Adrenal gland (tissue), 12 donors: ENCODE measurements around the gene MARCHF6. TPM values are rescaled to one million over a fixed set of nuclear protein-coding genes. Genes with fewer than 3 reads are reported as not detected.

Experiments
- DNase-seq, 7 donors: peaks; one replicate each; pipeline ENCODE4 v3.0.0-alpha.2; 2019 to 2020
- H3K27ac ChIP-seq, 5 donors: fragments of 200-600 bp; sonication (generic) in 4 of 5; 1 replicate in 3 of 5; 2 replicates in 2 of 5; pipeline versions ENCODE4 v1.5.1 to v1.8.0; 2016 to 2020; ENCODE audit warnings: mild to moderate bottlenecking in 1 of 5
- H3K27me3 ChIP-seq: fragments of 200-600 bp; 2 replicates; pipeline ENCODE4 v1.8.0; 2021
- H3K36me3 ChIP-seq, 2 donors: fragments of 200-600 bp; replicated peaks in 1 of 2; 1 replicate in 1 of 2; 2 replicates in 1 of 2; pipeline versions ENCODE4 v1.5.1 to v1.8.0; 2018 to 2022
- H3K4me1 ChIP-seq, 2 donors: fragments of 200-600 bp; replicated peaks in 1 of 2; 1 replicate in 1 of 2; 2 replicates in 1 of 2; pipeline versions ENCODE4 v1.5.1 to v1.8.0; 2018 to 2021
- H3K4me3 ChIP-seq, 4 donors: fragments of 200-600 bp; sonication (generic) in 3 of 4; one replicate each; pipeline ENCODE4 v1.5.1; 2016 to 2018
- H3K9me3 ChIP-seq, 3 donors: fragments of 200-600 bp; sonication (generic) in 1 of 3; replicated peaks in 1 of 3; 1 replicate in 2 of 3; 2 replicates in 1 of 3; pipeline versions ENCODE4 v1.5.1 to v1.8.0; 2016 to 2021
- POLR2A ChIP-seq, 2 donors: fragments of 450-650 bp; IDR thresholded peaks; one replicate each; pipeline ENCODE4 v1.6.1; 2017; ENCODE audit warnings: antibody characterized with exemption in 2 of 2, mild to moderate bottlenecking in 2 of 2, moderate library complexity in 1 of 2
- WGBS, 4 donors: extraction: QIAGEN DNeasy Blood & Tissue Kit in 2 of 4; methylation state at CpG; one replicate each; pipeline versions ENCODE4 v1.1.5 to v1.1.7; 2013 to 2017; 5-methylcytosine and 5-hydroxymethylcytosine counted together
- intact Hi-C, 2 donors: fragments of 100-400 bp; cut with DNase I; formaldehyde crosslinking; loops; one replicate each; pipeline versions ENCODE4 v1.14.1 to v1.15.0; 2022 to 2023
- polyA plus RNA-seq, 3 donors: library from polyadenylated mRNA; stranded (reverse); fragments of 200-250 nt in 2 of 3; fragments of 350-450 nt in 1 of 3; fragmentation: Illumina TruSeq in 1 of 3; extraction: RNeasy Lipid Tissue Mini Kit (QIAGEN cat#74804) in 1 of 3; gene quantifications; one replicate each; pipeline ENCODE4 v1.2.3, GENCODE V29; 2013 to 2014
- total RNA-seq, 9 donors: library from RNA; depleted of rRNA in 4 of 9; stranded (reverse); fragments of >200 nt in 4 of 9; fragments of 120-200 nt in 1 of 9; fragmentation: NEBNext Ultra II Directional in 1 of 9; extraction: Animal tissue kit (Norgen Biotek cat#: 25700) in 1 of 9; gene quantifications; one replicate each; pipeline versions ENCODE4 v1.1.0 to v1.2.4, GENCODE V29; 2013 to 2023
- TF ChIP-seq, protein P1 (sequence below), 6 experiments: fragments of 450-650 bp in 4 of 6; fragments of 200-600 bp in 2 of 6; sonication (generic) in 1 of 6; IDR thresholded peaks; 1 replicate in 5 of 6; 2 replicates in 1 of 6; pipeline versions ENCODE4 v1.5.1 to v1.8.0; 2016 to 2021; ENCODE audit warnings: antibody characterized with exemption in 6 of 6, mild to moderate bottlenecking in 2 of 6, moderate library complexity in 1 of 6
- donor health status: healthy with polysubstance abuse.
- donor health status: Bipolar disorder and iron deficiency.
- donor health status: DM: yes; HTN: yes; CAD: no.
- donor health status: DM: no; HTN: no; CAD: no.
- donor health status: DM: no; HTN: no; CAD: no.
- donor health status: DM: yes; HTN: yes; CAD: no.

MARCHF6 gene
- total and polyA plus RNA-seq, 12 donors = 51.6 to 170 (median 115) TPM

DNA sequence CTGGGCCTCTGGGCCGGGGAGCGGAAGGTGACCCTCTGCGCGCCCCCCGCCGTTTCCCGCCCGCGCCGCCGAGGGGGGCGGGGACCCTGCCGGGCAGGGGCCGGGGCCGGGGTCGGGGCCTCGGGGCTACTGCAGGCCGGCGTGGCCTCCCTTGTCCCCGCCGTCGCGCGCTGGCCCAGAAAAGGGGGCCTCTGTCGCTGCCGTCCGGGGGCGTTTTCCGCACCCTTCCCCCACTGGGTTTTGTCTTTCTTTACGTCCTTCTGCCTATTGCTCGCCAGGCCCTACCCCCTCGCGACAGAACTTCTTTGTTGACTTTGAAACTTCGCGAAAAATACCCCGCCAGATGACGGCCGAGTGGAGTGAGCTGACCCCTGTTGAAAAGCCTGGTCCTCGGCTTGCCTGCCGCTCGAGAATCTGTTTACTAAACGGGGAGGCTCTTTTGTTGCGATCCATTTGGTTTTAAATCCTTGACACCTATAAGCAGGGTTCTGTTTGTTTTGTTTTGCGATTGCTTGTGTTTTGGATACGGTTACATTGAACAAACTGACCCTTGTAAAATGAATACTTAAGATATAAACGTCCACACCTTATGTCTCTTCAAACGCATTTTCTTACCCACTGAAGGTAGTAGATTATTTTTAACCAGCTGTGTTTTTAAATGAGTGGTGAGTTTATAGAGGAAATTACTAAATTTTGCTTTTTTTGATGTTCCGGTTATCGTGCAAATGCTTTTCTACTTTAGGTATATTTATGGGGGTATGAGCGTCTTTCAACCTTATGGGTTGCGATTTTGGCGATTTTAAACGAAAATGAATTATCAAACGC is 765 bp downstream of the MARCHF6 start:
- H3K4me1 ChIP-seq = peaks cover 7 to 40% of the 10 kb centered on the region in 2 donors
- peak; percentile 29 to 70 (median 48) for DNase-seq
- intact Hi-C loops = loop anchor here in 1 of 2 donors (10.0 kb wide), 1 partner anchor 71 kb away; no protein-coding TSS in a partner anchor
- H3K27ac ChIP-seq = peak overlapping the region; percentile 58 to 98 (median 97)
- peak in 1 of 2 donors; percentile 22 for TF ChIP-seq POLR2A (IDR thresholded peaks at IDR 0.05)
- TF ChIP-seq, protein P1, sequence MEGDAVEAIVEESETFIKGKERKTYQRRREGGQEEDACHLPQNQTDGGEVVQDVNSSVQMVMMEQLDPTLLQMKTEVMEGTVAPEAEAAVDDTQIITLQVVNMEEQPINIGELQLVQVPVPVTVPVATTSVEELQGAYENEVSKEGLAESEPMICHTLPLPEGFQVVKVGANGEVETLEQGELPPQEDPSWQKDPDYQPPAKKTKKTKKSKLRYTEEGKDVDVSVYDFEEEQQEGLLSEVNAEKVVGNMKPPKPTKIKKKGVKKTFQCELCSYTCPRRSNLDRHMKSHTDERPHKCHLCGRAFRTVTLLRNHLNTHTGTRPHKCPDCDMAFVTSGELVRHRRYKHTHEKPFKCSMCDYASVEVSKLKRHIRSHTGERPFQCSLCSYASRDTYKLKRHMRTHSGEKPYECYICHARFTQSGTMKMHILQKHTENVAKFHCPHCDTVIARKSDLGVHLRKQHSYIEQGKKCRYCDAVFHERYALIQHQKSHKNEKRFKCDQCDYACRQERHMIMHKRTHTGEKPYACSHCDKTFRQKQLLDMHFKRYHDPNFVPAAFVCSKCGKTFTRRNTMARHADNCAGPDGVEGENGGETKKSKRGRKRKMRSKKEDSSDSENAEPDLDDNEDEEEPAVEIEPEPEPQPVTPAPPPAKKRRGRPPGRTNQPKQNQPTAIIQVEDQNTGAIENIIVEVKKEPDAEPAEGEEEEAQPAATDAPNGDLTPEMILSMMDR (IDR thresholded peaks at IDR 0.05) = no peak
- peak overlapping the region; percentile 88 to 100 (median 92) for H3K4me3 ChIP-seq
- H3K9me3 ChIP-seq = no peaks in the 10 kb centered on the region
- H3K36me3 ChIP-seq = no peaks in the 10 kb centered on the region
- WGBS, 4 donors = 0 to 1% (median 1%) methylated on average over 32 to 53 of the region's 54 CpGs
- no peaks in the 10 kb centered on the region for H3K27me3 ChIP-seq

DNA sequence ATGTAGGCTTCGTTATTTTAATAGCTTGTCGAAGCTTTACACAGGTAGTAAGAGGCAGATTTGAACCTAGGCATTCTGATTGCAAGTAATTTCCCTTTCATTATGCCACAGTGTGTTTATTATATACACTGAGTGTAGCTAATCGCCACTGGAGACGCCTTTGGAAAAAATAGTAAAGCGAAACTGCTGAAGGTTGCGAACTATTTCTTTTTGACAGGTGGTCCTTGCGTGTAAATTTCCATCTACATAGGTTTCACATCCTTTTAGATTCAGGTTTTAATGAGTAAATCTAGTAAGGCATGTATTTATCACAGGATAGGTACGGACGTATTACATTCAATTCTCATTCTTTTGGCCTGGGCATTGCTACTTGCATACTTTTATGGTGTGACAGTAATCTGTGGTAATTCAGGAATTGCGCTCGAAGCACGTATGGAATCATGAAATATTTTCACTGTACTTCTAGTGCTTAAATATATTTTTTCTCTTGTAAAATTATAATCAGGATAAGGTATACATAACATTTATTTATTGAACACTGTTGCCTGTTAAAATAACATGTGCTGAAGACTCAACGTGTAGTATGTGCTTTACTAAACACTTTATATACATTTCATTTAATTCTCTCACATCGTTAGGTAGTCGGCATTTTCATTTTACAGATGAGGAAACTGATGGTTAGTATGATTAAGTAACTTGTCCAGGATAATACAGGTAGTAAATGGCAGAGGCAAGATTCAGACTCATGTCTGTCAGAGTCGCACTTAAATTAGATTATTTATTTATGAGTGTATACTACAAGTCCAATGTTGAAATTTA is 1.8 kb downstream of the MARCHF6 start:
- peak overlapping the region in 2 of 5 donors; percentile 6 to 96 for H3K27ac ChIP-seq
- peak in 1 of 2 donors; percentile 4 for TF ChIP-seq POLR2A (IDR thresholded peaks at IDR 0.05)
- TF ChIP-seq, protein P1 (IDR thresholded peaks at IDR 0.05) = no peak
- intact Hi-C loops = loop anchor here in 1 of 2 donors (10.0 kb wide), 1 partner anchor 70 kb away; no protein-coding TSS in a partner anchor
- H3K27me3 ChIP-seq = no peaks in the 10 kb centered on the region
- no peaks in the 10 kb centered on the region for H3K36me3 ChIP-seq
- no peaks in the 10 kb centered on the region for H3K9me3 ChIP-seq
- H3K4me1 ChIP-seq = peaks cover 7 to 40% of the 10 kb centered on the region in 2 donors
- H3K4me3 ChIP-seq = peak overlapping the region in 3 of 4 donors; percentile 88 to 100 (median 94)
- no peak for DNase-seq
- WGBS, 4 donors = 23 to 26% (median 25%) methylated on average over 16 of the region's 16 CpGs

DNA sequence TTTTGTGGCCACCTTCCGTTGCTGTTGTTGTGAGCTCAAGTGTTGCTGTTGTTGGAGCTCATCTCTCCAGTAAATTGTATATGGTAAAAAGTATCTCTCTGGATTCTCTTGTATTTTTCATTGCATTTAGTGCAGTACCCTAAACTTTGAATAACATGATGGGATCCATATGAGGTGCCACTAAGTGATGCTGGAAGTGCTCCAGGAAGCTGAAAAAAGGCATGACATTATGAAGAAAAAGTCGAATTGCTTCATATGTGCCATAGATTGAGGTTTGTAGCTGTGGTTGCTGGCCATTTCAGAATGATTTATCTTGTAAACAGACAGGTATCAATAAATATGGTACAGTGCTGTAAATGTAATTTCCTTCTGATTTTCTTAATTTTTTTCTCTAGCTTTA is 5.5 kb downstream of the MARCHF6 start:
- Histone ChIP-seq H3K4me1 (peaks cover 7 to 38% of the 10 kb centered on the region in 2 donors), H3K27me3 (no peaks in the 10 kb centered on the region), H3K36me3 (no peaks in the 10 kb centered on the region), H3K27ac (no peak overlapping the region), H3K9me3 (no peaks in the 10 kb centered on the region), H3K4me3 (no peak overlapping the region)
- WGBS, 4 donors = 81 to 84% (median 82%) methylated on average over 2 of the region's 2 CpGs
- no peak for DNase-seq
- intact Hi-C loops = loop anchor here in 1 of 2 donors (10.0 kb wide), 1 partner anchor 66 kb away; no protein-coding TSS in a partner anchor
- TF ChIP-seq, protein P1 (IDR thresholded peaks at IDR 0.05) = no peak
- no peak for TF ChIP-seq POLR2A (IDR thresholded peaks at IDR 0.05)

DNA sequence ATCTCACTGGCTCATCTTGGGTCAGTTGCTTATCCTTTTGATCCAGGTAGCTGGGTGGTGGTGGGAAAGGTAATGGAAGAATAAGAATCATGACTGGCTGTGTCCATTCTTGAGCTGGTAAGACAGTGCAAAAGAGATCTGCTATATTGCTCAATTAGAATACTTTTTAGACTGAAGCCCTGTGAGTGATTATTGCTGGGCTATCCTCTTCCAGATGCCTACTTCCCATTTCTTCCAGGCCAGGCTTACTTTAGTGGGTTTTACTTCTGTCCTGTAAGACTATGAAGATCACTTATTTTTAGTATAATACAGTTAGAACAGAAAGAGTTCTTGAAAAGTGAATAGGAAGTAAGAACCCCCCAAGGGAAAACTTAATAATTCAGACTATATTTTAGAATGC is 7.2 kb downstream of the MARCHF6 start:
- no peaks in the 10 kb centered on the region for H3K27me3 ChIP-seq
- intact Hi-C loops = no loop called here
- no peak overlapping the region for H3K4me3 ChIP-seq
- H3K4me1 ChIP-seq = peaks cover 7 to 32% of the 10 kb centered on the region in 2 donors
- DNase-seq = no peak
- H3K27ac ChIP-seq = no peak overlapping the region
- TF ChIP-seq, protein P1 (IDR thresholded peaks at IDR 0.05) = no peak
- no peak for TF ChIP-seq POLR2A (IDR thresholded peaks at IDR 0.05)
- H3K36me3 ChIP-seq = no peaks in the 10 kb centered on the region
- H3K9me3 ChIP-seq = no peaks in the 10 kb centered on the region
